GM12872 (cell line): ENCODE data around the gene MSH3.

Source experiments
- CTCF ChIP-seq: IDR thresholded peaks from 3 replicates; pipeline ENCODE4 v1.5.1; 2011; ENCODE audit warnings: low read depth, mild to moderate bottlenecking, low read length, moderate library complexity; ENCODE audit not compliant: insufficient read depth

The MSH3 gene

GRCh38 chr5:80698369-80698768, 43.9 kb downstream of the MSH3 start:
- TF ChIP-seq CTCF: no peak

GRCh38 chr5:80701597-80701996, 47.1 kb downstream of the MSH3 start:
- no peak for TF ChIP-seq CTCF

- TF ChIP-seq CTCF: no peak
Measured at GRCh38 chr5:80703291-80703690, 48.8 kb downstream of the MSH3 start.

GRCh38 chr5:80703747-80704146, 49.3 kb downstream of the MSH3 start:
- no peak for TF ChIP-seq CTCF

GRCh38 chr5:80704221-80704620, 49.8 kb downstream of the MSH3 start:
- TF ChIP-seq CTCF: no peak

GRCh38 chr5:80705216-80705769, 50.8 kb downstream of the MSH3 start:
- no peak for TF ChIP-seq CTCF

GRCh38 chr5:80705801-80706200, 51.3 kb downstream of the MSH3 start:
- TF ChIP-seq CTCF: no peak
